GM12878 (cell line): ENCODE results near the gene COL6A3. TPM values are rescaled to one million over a fixed set of nuclear protein-coding genes. Genes with fewer than 3 reads are reported as not detected.

ENCODE experiments used
- ATAC-seq: fragments of 200-7000 bp; cut with Tn5 transposase; 3 replicates; pipeline ENCODE4 v1.9.1; 2020; ENCODE audit warnings: mild to moderate bottlenecking, moderate library complexity
- BruUV-seq: library from RNA; stranded (reverse); fragments of 400-500 nt; replicated peaks from 2 replicates; lab custom pipeline; 2021; lab: Mats Ljungman, UMichigan
- CTCF ChIA-PET: fragments of 300-600 bp; sonication (Branson Sonifier 250); formaldehyde crosslinking; extraction: SDS; loops from one replicate; lab custom pipeline; 2021; ENCODE audit warnings: inconsistent platforms; lab: Yijun Ruan, JAX
- POLR2A ChIA-PET: fragments of 350-600 bp; formaldehyde crosslinking; extraction: SDS; loops from one replicate; lab custom pipeline; 2021; ENCODE audit warnings: inconsistent platforms; lab: Charles Lee
- RAD21 ChIA-PET: fragments of 300-600 bp; sonication (Branson Sonifier 250); formaldehyde crosslinking; loops from one replicate; lab custom pipeline; 2023; ENCODE audit warnings: antibody characterized with exemption; ENCODE audit not compliant: unreplicated experiment; lab: Charles Lee
- SMC1A ChIA-PET: fragments of 300-600 bp; sonication (Branson Sonifier 250); formaldehyde crosslinking; loops from one replicate; lab custom pipeline; 2023; ENCODE audit not compliant: unreplicated experiment, uncharacterized antibody; lab: Charles Lee
- DNase-seq: peaks from one replicate; pipeline ENCODE4 v3.0.0-alpha.2; 2011; ENCODE audit warnings: low read depth, low spot score
- FAIRE-seq: peaks from 3 replicates; lab custom pipeline; 2011; peaks lifted over from hg19 to GRCh38; lab: Jason Lieb, UNC
- H2AFZ ChIP-seq: 2 replicates; pipeline ENCODE4 v1.6.0; 2011; ENCODE audit warnings: low read depth, low read length, control low read depth; ENCODE audit not compliant: control insufficient read depth
- H3K27ac ChIP-seq: 2 replicates; pipeline ENCODE4 v1.5.1; 2011; ENCODE audit warnings: control low read depth; ENCODE audit not compliant: control insufficient read depth, insufficient read depth
- H3K27me3 ChIP-seq, 2 experiments: replicated peaks in 1 of 2; 2 replicates each; pipeline versions ENCODE4 v1.6.0 to v1.6.1; 2011; ENCODE audit warnings: low read length in 1 of 2; ENCODE audit not compliant: control insufficient read depth in 2 of 2, insufficient read depth in 2 of 2
- H3K36me3 ChIP-seq, 2 experiments: 2 replicates each; pipeline ENCODE4 v1.5.1; 2011; ENCODE audit warnings: low read length in 1 of 2; ENCODE audit not compliant: control insufficient read depth in 2 of 2, insufficient read depth in 2 of 2
- H3K4me1 ChIP-seq: 2 replicates; pipeline ENCODE4 v1.6.1; 2011; ENCODE audit warnings: mild to moderate bottlenecking, low read length, moderate library complexity, mixed read lengths; ENCODE audit not compliant: control insufficient read depth, insufficient read depth
- H3K4me2 ChIP-seq: 2 replicates; pipeline ENCODE4 v1.6.0; 2011; ENCODE audit warnings: control low read depth; ENCODE audit not compliant: control insufficient read depth, insufficient read depth
- H3K4me3 ChIP-seq: fragments of 200-600 bp; sonication (generic); 2 replicates; pipeline ENCODE4 v1.5.1; 2016
- H3K79me2 ChIP-seq: 2 replicates; pipeline ENCODE4 v1.6.0; 2011; ENCODE audit warnings: low read length; ENCODE audit not compliant: control insufficient read depth, insufficient read depth
- H3K9ac ChIP-seq: 2 replicates; pipeline ENCODE4 v1.8.0; 2011; ENCODE audit warnings: low read length, control low read depth, mixed read lengths; ENCODE audit not compliant: control insufficient read depth, insufficient read depth
- H3K9me3 ChIP-seq: replicated peaks from 3 replicates; pipeline ENCODE4 v1.5.1; 2011; ENCODE audit warnings: mild to moderate bottlenecking, low read length; ENCODE audit not compliant: control insufficient read depth, insufficient read depth
- H4K20me1 ChIP-seq: 2 replicates; pipeline ENCODE4 v1.6.0; 2011; ENCODE audit not compliant: control insufficient read depth, insufficient read depth
- CEBPB ChIP-seq, 2 experiments: fragments of 150-350 bp in 1 of 2; IDR thresholded peaks; 2 replicates each; pipeline ENCODE4 v1.6.1; 2012 to 2014; ENCODE audit warnings: low read depth in 2 of 2, low read length in 2 of 2, borderline replicate concordance in 1 of 2, inconsistent platforms in 1 of 2
- CHD2 ChIP-seq: IDR thresholded peaks from 2 replicates; pipeline ENCODE4 v1.6.1; 2011; ENCODE audit warnings: low read depth, low read length, improper control_type of control experiment, borderline replicate concordance
- KDM1A ChIP-seq: fragments of 200-600 bp; sonication (generic); IDR thresholded peaks from 2 replicates; pipeline ENCODE4 v1.6.1; 2016; ENCODE audit warnings: borderline replicate concordance
- MEF2A ChIP-seq: IDR thresholded peaks from 2 replicates; pipeline ENCODE4 v1.6.1; 2011; ENCODE audit warnings: low read depth, mild to moderate bottlenecking, low read length, moderate library complexity; ENCODE audit not compliant: insufficient read depth
- MTA2 ChIP-seq: fragments of 450-650 bp; IDR thresholded peaks from 2 replicates; pipeline ENCODE4 v1.6.1; 2016; ENCODE audit warnings: low read depth, mild to moderate bottlenecking, moderate library complexity
- PML ChIP-seq: IDR thresholded peaks from 2 replicates; pipeline ENCODE4 v1.6.1; 2012; ENCODE audit warnings: low read length, inconsistent platforms
- RFX5 ChIP-seq: IDR thresholded peaks from 2 replicates; pipeline ENCODE4 v1.6.1; 2011; ENCODE audit warnings: low read depth, low read length, improper control_type of control experiment
- SPI1 ChIP-seq: IDR thresholded peaks from 2 replicates; pipeline ENCODE4 v1.6.1; 2011; ENCODE audit warnings: low read depth, mild to moderate bottlenecking, low read length, moderate library complexity, borderline replicate concordance; ENCODE audit not compliant: insufficient read depth
- TARDBP ChIP-seq: IDR thresholded peaks from 2 replicates; pipeline ENCODE4 v1.6.1; 2016; ENCODE audit warnings: borderline replicate concordance
- YBX1 ChIP-seq: fragments of 450-650 bp; IDR thresholded peaks from 2 replicates; pipeline ENCODE4 v1.6.1; 2016; ENCODE audit warnings: antibody characterized with exemption
- ZSCAN29 ChIP-seq: fragments of 450-650 bp; IDR thresholded peaks from 2 replicates; pipeline ENCODE4 v1.6.1; 2017; ENCODE audit warnings: mild to moderate bottlenecking, moderate library complexity
- WGBS: methylation state at CpG from one replicate; pipeline ENCODE4 v1.1.6; 2016; ENCODE audit warnings: low lambda C conversion rate; ENCODE audit not compliant: insufficient replicate concordance, insufficient coverage; ENCODE audit errors: missing lambda C conversion rate; 5-methylcytosine and 5-hydroxymethylcytosine counted together
- in situ Hi-C: fragments of 300-500 bp; cut with MboI; formaldehyde crosslinking; loops from 9 replicates; pipeline ENCODE4 v1.14.3; 2018; ENCODE audit warnings: mixed read lengths
- intact Hi-C: fragments of 100-400 bp; cut with micrococcal nuclease; formaldehyde crosslinking; loops from one replicate; pipeline ENCODE4 v1.14.2; 2022; ENCODE audit not compliant: unreplicated experiment
- polyA plus RNA-seq, 11 experiments: library from polyadenylated mRNA; depleted of rRNA in 4 of 11; unstranded in 6 of 11; stranded (reverse) in 5 of 11; fragments of >200 nt; fragmentation: Nextera tagmentation in 4 of 11; fragmentation: Illumina TruSeq in 1 of 11; extraction: Ambion mirVana in 4 of 11; extraction: Trizol in 1 of 11; gene quantifications; 1 replicate in 1 of 11; 2 replicates in 10 of 11; pipeline versions ENCODE4 v1.2.1 to v1.2.3, GENCODE V29; 2011 to 2016; ENCODE audit warnings: inconsistent platforms in 2 of 11, missing spikeins in 2 of 11, low read depth in 1 of 11
- total RNA-seq, 4 experiments: library from RNA; depleted of rRNA in 3 of 4; stranded (reverse); fragments of >200 nt in 3 of 4; fragmentation: Illumina TruSeq in 1 of 4; extraction: Trizol in 1 of 4; gene quantifications; 2 replicates each; pipeline versions ENCODE4 v1.2.1 to v1.2.3, GENCODE V29; 2013 to 2021
- TF ChIP-seq, protein P1 (sequence below): IDR thresholded peaks from 2 replicates; pipeline ENCODE4 v1.6.1; 2012; ENCODE audit warnings: low read depth, low read length, improper control_type of control experiment

Gene COL6A3
- total and polyA plus RNA-seq, 10 of the 15 experiments (the other 5 are each of a cell fraction or from before 2014, with no cell fraction given) = 0.01 to 0.51 (median 0.09) TPM; not detected in 4

DNA sequence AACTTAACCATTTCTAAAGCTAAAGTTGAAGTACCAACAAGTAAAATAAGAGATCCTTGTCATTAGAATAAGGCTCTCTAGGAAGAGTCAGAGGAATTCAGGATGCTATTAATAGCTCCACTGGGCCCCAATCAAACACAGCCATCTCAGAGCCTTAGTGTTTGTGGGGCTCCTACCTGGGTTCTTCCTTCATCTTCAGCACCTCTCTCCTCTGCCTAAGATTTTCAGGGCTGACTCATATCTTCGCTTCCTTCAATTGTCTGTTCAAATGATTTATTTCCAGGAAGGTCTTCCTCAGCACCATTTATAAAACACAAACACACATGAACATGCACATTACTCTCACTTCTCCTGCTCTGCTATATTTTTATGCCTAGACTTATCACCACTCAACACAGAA, 119.5 kb downstream of the COL6A3 start:
- no peaks in the 10 kb centered on the region for H4K20me1 ChIP-seq
- H3K4me2 ChIP-seq = no peak overlapping the region
- intact Hi-C loops (no loop called here), in situ Hi-C loops (no loop called here)
- no peaks in the 10 kb centered on the region for H3K4me1 ChIP-seq
- H2AFZ ChIP-seq = no peak overlapping the region
- WGBS = 22% methylated on average over 1 of the region's 1 CpG
- H3K79me2 ChIP-seq = no peaks in the 10 kb centered on the region
- no peak overlapping the region for H3K4me3 ChIP-seq
- no peak for DNase-seq
- no peak overlapping the region for H3K9ac ChIP-seq
- ChIA-PET CTCF (no interaction called here), SMC1A (no interaction called here), RAD21 (no interaction called here), POLR2A (no interaction called here)
- TF ChIP-seq PML = no peak
- peaks cover 0 to 3% of the 10 kb centered on the region in 2 experiments; a peak in 2 of 4 replicates for H3K27me3 ChIP-seq
- no peak for ATAC-seq
- H3K36me3 ChIP-seq = no peaks in the 10 kb centered on the region
- BruUV-seq = no TSS peak
- H3K27ac ChIP-seq = no peak overlapping the region
- no peaks in the 10 kb centered on the region for H3K9me3 ChIP-seq
- no peak for FAIRE-seq

DNA sequence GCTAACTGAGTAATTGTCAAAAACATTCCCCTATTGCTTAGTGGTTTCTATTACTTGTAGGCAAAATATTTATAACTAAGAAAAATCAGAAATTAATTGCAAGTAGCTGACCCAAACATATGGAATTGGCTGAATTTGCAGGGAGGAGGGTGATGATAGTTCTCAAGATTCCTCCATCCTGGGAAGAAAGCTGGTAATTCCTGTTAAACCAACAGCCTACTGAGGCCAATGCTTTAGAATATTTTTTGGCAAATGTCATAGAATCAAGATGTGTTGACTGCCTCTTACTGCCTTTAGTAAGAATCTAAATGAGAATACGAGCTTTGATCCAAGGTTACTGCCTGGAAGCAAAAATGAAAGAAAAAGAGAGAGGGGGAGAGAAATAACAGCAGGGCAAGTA, 120.0 kb downstream of the COL6A3 start:
- FAIRE-seq = no peak
- no peak overlapping the region for H3K9ac ChIP-seq
- ChIA-PET RAD21 (no interaction called here), SMC1A (no interaction called here), CTCF (no interaction called here), POLR2A (no interaction called here)
- H3K4me2 ChIP-seq = no peak overlapping the region
- no peak for DNase-seq
- peaks cover 0 to 3% of the 10 kb centered on the region in 2 experiments; a peak in 2 of 4 replicates for H3K27me3 ChIP-seq
- TF ChIP-seq YBX1 (no peak), RFX5 (no peak), KDM1A (no peak), CHD2 (no peak), MEF2A (no peak), TARDBP (no peak), SPI1 (no peak), MTA2 (no peak), CEBPB (IDR thresholded peaks at IDR 0.05; ENCODE audit: borderline replicate concordance in 1 of 2, low read depth in 2 of 2, low read length in 2 of 2) (no peak), ZSCAN29 (no peak)
- TF ChIP-seq, protein P1, sequence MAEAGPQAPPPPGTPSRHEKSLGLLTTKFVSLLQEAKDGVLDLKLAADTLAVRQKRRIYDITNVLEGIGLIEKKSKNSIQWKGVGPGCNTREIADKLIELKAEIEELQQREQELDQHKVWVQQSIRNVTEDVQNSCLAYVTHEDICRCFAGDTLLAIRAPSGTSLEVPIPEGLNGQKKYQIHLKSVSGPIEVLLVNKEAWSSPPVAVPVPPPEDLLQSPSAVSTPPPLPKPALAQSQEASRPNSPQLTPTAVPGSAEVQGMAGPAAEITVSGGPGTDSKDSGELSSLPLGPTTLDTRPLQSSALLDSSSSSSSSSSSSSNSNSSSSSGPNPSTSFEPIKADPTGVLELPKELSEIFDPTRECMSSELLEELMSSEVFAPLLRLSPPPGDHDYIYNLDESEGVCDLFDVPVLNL = no peak
- no TSS peak for BruUV-seq
- no peak for ATAC-seq
- in situ Hi-C loops = no loop called here
- no peak overlapping the region for H3K27ac ChIP-seq
- H2AFZ ChIP-seq = no peak overlapping the region
- H3K79me2 ChIP-seq = no peaks in the 10 kb centered on the region
- H4K20me1 ChIP-seq = no peaks in the 10 kb centered on the region
- H3K4me1 ChIP-seq = no peaks in the 10 kb centered on the region
- no peaks in the 10 kb centered on the region for H3K36me3 ChIP-seq
- H3K4me3 ChIP-seq = no peak overlapping the region
- intact Hi-C loops = no loop called here
- H3K9me3 ChIP-seq = no peaks in the 10 kb centered on the region
- 0% methylated on average over 1 of the region's 1 CpG for WGBS
